ENCODE measurements around the gene BMP2. TPM values are rescaled to one million over a fixed set of nuclear protein-coding genes. Genes with fewer than 3 reads are reported as not detected.

BMP2 gene
- total RNA-seq, 4 donors from 2014 or later = 16.7 to 109 (median 48.4) TPM

- in situ Hi-C loops (cut with MboI; ENCODE audit: low pct_ligation_motif_present in 1 of 4, low pct_unique_long_range_greater_than_20kb in 1 of 4, low sequenced_read_pairs in 3 of 4) = loop anchor here in 1 of 4 donors (25.0 kb wide), 1 partner anchor 187 kb away; no protein-coding TSS in a partner anchor
- TF ChIP-seq EP300 (IDR thresholded peaks at IDR 0.05; ENCODE audit: low read depth) (no peak), POLR2A (IDR thresholded peaks at IDR 0.05) (no peak), POLR2AphosphoS5 (IDR thresholded peaks at IDR 0.05) (no peak)
- TF ChIP-seq, protein P1, sequence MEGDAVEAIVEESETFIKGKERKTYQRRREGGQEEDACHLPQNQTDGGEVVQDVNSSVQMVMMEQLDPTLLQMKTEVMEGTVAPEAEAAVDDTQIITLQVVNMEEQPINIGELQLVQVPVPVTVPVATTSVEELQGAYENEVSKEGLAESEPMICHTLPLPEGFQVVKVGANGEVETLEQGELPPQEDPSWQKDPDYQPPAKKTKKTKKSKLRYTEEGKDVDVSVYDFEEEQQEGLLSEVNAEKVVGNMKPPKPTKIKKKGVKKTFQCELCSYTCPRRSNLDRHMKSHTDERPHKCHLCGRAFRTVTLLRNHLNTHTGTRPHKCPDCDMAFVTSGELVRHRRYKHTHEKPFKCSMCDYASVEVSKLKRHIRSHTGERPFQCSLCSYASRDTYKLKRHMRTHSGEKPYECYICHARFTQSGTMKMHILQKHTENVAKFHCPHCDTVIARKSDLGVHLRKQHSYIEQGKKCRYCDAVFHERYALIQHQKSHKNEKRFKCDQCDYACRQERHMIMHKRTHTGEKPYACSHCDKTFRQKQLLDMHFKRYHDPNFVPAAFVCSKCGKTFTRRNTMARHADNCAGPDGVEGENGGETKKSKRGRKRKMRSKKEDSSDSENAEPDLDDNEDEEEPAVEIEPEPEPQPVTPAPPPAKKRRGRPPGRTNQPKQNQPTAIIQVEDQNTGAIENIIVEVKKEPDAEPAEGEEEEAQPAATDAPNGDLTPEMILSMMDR (IDR thresholded peaks at IDR 0.05) = no peak
- 80 to 82% methylated on average over 5 of the region's 5 CpGs for WGBS, 2 donors (ENCODE audit: low coverage in 1 of 2)
Observed at GRCh38 chr20:6824401-6824800, 56.9 kb downstream of the BMP2 start.

GRCh38 chr20:6827472-6827871 lies 60.0 kb downstream of the BMP2 start:
- 76 to 90% methylated on average over 4 of the region's 4 CpGs for WGBS, 2 donors (ENCODE audit: low coverage in 1 of 2)
- TF ChIP-seq, protein P1 (IDR thresholded peaks at IDR 0.05) = no peak
- TF ChIP-seq EP300 (IDR thresholded peaks at IDR 0.05; ENCODE audit: low read depth) (no peak), POLR2AphosphoS5 (IDR thresholded peaks at IDR 0.05) (no peak), POLR2A (IDR thresholded peaks at IDR 0.05) (no peak)
- H3K4me1 ChIP-seq = no peaks in the 10 kb centered on the region
- no peak overlapping the region for H3K4me3 ChIP-seq
- no peaks in the 10 kb centered on the region for H3K27me3 ChIP-seq
- in situ Hi-C loops (cut with MboI; ENCODE audit: low pct_ligation_motif_present in 1 of 4, low pct_unique_long_range_greater_than_20kb in 1 of 4, low sequenced_read_pairs in 3 of 4) = loop anchor here in 1 of 4 donors (25.0 kb wide), 2 partner anchors 90 to 1035 kb away; no protein-coding TSS in a partner anchor
- DNase-seq = no peak
- intact Hi-C loops (cut with DNase I; ENCODE audit: low total_unique reads) = no loop called here
- no peaks in the 10 kb centered on the region for H3K36me3 ChIP-seq
- no peak overlapping the region for H3K27ac ChIP-seq
- no peaks in the 10 kb centered on the region for H3K9me3 ChIP-seq

More at GRCh38 chr20:6824401-6824800, 56.9 kb downstream of the BMP2 start:
- Histone ChIP-seq H3K36me3 (no peaks in the 10 kb centered on the region), H3K4me1 (no peaks in the 10 kb centered on the region), H3K27ac (no peak overlapping the region), H3K4me3 (no peak overlapping the region), H3K27me3 (no peaks in the 10 kb centered on the region), H3K9me3 (no peaks in the 10 kb centered on the region)
- intact Hi-C loops (cut with DNase I; ENCODE audit: low total_unique reads) = no loop called here
- DNase-seq = no peak

DNA sequence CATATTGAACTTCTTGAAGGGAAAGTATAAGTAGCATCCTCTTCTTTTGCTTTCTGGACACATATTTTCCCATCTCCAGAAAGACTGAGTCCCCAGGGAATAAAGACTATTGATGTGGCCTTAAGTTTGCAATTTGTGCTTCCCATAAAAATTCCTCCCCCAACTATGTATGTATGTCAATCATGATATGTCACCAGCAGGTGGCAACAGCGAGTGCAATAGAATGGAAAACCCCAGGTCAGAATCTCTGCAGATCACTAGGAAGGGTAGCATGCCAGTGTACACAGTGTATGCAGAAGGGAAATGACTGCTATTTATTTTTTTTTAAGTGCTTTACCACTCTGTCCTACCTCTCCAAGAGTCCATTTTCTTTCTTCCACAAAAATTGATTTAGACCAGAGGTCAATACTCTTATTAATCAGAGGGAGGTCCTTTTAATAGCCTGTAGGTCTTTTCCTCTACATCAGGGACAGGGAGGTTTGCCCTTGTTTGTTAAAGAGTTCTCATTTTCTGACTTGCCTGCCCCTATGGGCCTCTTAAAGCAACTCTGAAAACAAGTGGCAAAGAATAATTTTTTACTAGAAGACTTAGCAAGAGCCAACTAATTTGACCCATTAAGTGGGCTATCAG lies 61.4 kb downstream of the BMP2 start:
- H3K4me3 ChIP-seq = no peak overlapping the region
- H3K36me3 ChIP-seq = no peaks in the 10 kb centered on the region
- no peaks in the 10 kb centered on the region for H3K27me3 ChIP-seq
- WGBS, 2 donors (ENCODE audit: low coverage in 1 of 2) = 0% methylated on average over 1 of the region's 1 CpG
- intact Hi-C loops (cut with DNase I; ENCODE audit: low total_unique reads) = no loop called here
- peak; percentile 71 for DNase-seq
- in situ Hi-C loops (cut with MboI; ENCODE audit: low pct_ligation_motif_present in 1 of 4, low pct_unique_long_range_greater_than_20kb in 1 of 4, low sequenced_read_pairs in 3 of 4) = loop anchor here in 1 of 4 donors (25.0 kb wide), 2 partner anchors 92 to 1033 kb away; no protein-coding TSS in a partner anchor
- no peaks in the 10 kb centered on the region for H3K9me3 ChIP-seq
- no peaks in the 10 kb centered on the region for H3K4me1 ChIP-seq
- no peak for TF ChIP-seq POLR2AphosphoS5 (IDR thresholded peaks at IDR 0.05)
- TF ChIP-seq, protein P1 (IDR thresholded peaks at IDR 0.05) = peak; percentile 59 to 70 (median 64)
- H3K27ac ChIP-seq = no peak overlapping the region

DNA sequence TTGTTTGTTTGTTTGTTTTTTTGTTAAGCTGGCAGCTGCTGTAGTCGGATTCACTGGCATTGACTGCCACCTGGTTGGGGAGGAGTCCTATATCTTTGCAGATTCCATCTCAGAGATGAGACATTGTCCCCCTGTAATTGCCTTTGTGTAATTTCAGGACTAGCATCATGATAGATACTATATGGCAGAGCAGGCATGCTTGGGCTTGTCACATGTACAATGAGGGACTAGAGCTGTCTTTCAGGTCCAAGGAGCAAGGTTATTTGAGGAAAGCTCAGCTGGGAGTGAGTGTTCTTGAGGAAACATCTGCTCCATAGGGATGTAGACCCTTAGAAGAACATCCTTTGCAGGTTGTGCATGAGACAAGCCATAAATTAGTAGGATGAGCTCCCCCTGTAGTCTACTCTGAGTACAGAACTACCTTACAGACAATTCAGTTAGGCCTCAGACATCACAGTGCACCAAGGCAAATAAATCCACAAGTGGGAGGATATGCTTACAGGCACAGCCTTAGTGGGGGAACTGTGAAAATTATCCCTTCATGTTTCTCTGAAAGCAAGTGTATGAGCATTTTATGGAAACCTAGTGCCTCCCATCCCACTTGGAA lies 62.1 kb downstream of the BMP2 start:
- no peak for DNase-seq
- Histone ChIP-seq H3K4me1 (no peaks in the 10 kb centered on the region), H3K27me3 (no peaks in the 10 kb centered on the region), H3K4me3 (no peak overlapping the region), H3K27ac (no peak overlapping the region), H3K36me3 (no peaks in the 10 kb centered on the region), H3K9me3 (no peaks in the 10 kb centered on the region)
- intact Hi-C loops (cut with DNase I; ENCODE audit: low total_unique reads) = no loop called here
- 83% methylated on average over 1 of the region's 1 CpG; no CpG with 5 or more reads in 1 of the 2 donors for WGBS, 2 donors (ENCODE audit: low coverage in 1 of 2)
- no peak for TF ChIP-seq POLR2AphosphoS5 (IDR thresholded peaks at IDR 0.05)
- TF ChIP-seq POLR2A (IDR thresholded peaks at IDR 0.05) = no peak
- TF ChIP-seq EP300 (IDR thresholded peaks at IDR 0.05; ENCODE audit: low read depth) = no peak
- TF ChIP-seq, protein P1 (IDR thresholded peaks at IDR 0.05) = no peak
- in situ Hi-C loops (cut with MboI; ENCODE audit: low pct_ligation_motif_present in 1 of 4, low pct_unique_long_range_greater_than_20kb in 1 of 4, low sequenced_read_pairs in 3 of 4) = loop anchor here in 1 of 4 donors (25.0 kb wide), 2 partner anchors 92 to 1033 kb away; no protein-coding TSS in a partner anchor

Measured in transverse colon (tissue), 4 donors.